Endothelial cell of umbilical vein (primary cell): ENCODE measurements around the gene PSAPL1. TPM values are rescaled to one million over a fixed set of nuclear protein-coding genes. Genes with fewer than 3 reads are reported as not detected.

Experiments
- BruUV-seq: library from RNA; stranded (reverse); fragments of 400-500 nt; replicated peaks from 2 replicates; lab custom pipeline; 2021; lab: Mats Ljungman, UMichigan
- CTCF ChIA-PET: fragments of 300-600, 350-600 bp; sonication (Branson Sonifier 250); formaldehyde crosslinking; loops from one replicate; lab custom pipeline; 2021; ENCODE audit warnings: antibody characterized with exemption, inconsistent platforms; lab: Charles Lee
- POLR2A ChIA-PET: fragments of 300-600, 350-600 bp; sonication (Branson Sonifier 250); formaldehyde crosslinking; loops from one replicate; lab custom pipeline; 2021; ENCODE audit warnings: antibody characterized with exemption, inconsistent platforms; lab: Charles Lee
- DNase-seq: peaks from one replicate; pipeline ENCODE4 v3.0.0-alpha.2; 2011; ENCODE audit warnings: low read depth, low spot score
- FAIRE-seq: peaks from 2 replicates; lab custom pipeline; 2011; peaks lifted over from hg19 to GRCh38; lab: Jason Lieb, UNC
- H2AFZ ChIP-seq: 2 replicates; pipeline ENCODE4 v1.6.0; 2012; ENCODE audit warnings: low read depth, low read length, control low read depth, inconsistent platforms
- H3K27ac ChIP-seq: 2 replicates; pipeline ENCODE4 v1.5.1; 2011; ENCODE audit warnings: low read depth, mild to moderate bottlenecking, control low read depth, low read length, moderate library complexity; ENCODE audit not compliant: insufficient read depth
- H3K27me3 ChIP-seq, 2 experiments: 2 replicates each; pipeline versions ENCODE4 v1.6.0 to v1.6.1; 2011; ENCODE audit warnings: low read length in 2 of 2, mixed read lengths in 1 of 2; ENCODE audit not compliant: control insufficient read depth in 2 of 2, insufficient read depth in 2 of 2
- H3K36me3 ChIP-seq, 2 experiments: 2 replicates in 1 of 2; 3 replicates in 1 of 2; pipeline ENCODE4 v1.5.1; 2011; ENCODE audit warnings: low read length in 2 of 2, mild to moderate bottlenecking in 1 of 2, moderate library complexity in 1 of 2; ENCODE audit not compliant: control insufficient read depth in 2 of 2, insufficient read depth in 2 of 2; ENCODE audit errors: extremely low read depth in 1 of 2
- H3K4me1 ChIP-seq: 3 replicates; pipeline ENCODE4 v1.5.1; 2011; ENCODE audit warnings: mild to moderate bottlenecking, low read length; ENCODE audit not compliant: control insufficient read depth, insufficient read depth; ENCODE audit errors: extremely low read depth
- H3K4me2 ChIP-seq: 2 replicates; pipeline ENCODE4 v1.6.1; 2011; ENCODE audit warnings: low read length, control low read depth, mixed read lengths; ENCODE audit not compliant: insufficient read depth
- H3K4me3 ChIP-seq, 3 experiments: fragments of 200-600 bp in 1 of 3; sonication (generic), shearing (Covaris generic) in 1 of 3; replicated peaks in 1 of 3; 2 replicates each; pipeline ENCODE4 v1.5.1; 2011 to 2016; ENCODE audit warnings: control low read depth in 3 of 3, low read length in 3 of 3, mild to moderate bottlenecking in 2 of 3, inconsistent platforms in 1 of 3, low read depth in 1 of 3, moderate library complexity in 1 of 3; ENCODE audit not compliant: insufficient read depth in 1 of 3
- H3K79me2 ChIP-seq: 2 replicates; pipeline ENCODE4 v1.6.0; 2012; ENCODE audit warnings: low read length, inconsistent platforms; ENCODE audit not compliant: control insufficient read depth, insufficient read depth
- H3K9ac ChIP-seq: replicated peaks from 2 replicates; pipeline ENCODE3; 2011; ENCODE audit warnings: low read length, control low read depth; ENCODE audit not compliant: insufficient read depth; ENCODE audit errors: extremely low read depth
- H3K9me1 ChIP-seq: replicated peaks from 3 replicates; pipeline ENCODE4 v1.6.0; 2011; ENCODE audit warnings: mild to moderate bottlenecking, low read length; ENCODE audit not compliant: control insufficient read depth, insufficient read depth; ENCODE audit errors: extremely low read depth
- H3K9me3 ChIP-seq: replicated peaks from 2 replicates; pipeline ENCODE4 v1.5.1; 2012; ENCODE audit warnings: low read length, inconsistent platforms; ENCODE audit not compliant: control insufficient read depth, insufficient read depth
- H4K20me1 ChIP-seq: replicated peaks from 2 replicates; pipeline ENCODE3; 2011; ENCODE audit warnings: mild to moderate bottlenecking, low read length; ENCODE audit not compliant: control insufficient read depth, insufficient read depth; ENCODE audit errors: extremely low read depth
- EZH2 ChIP-seq: IDR thresholded peaks from 2 replicates; pipeline ENCODE4 v1.6.1; 2012; ENCODE audit warnings: borderline replicate concordance, low read depth, mild to moderate bottlenecking, moderate library complexity, low read length, inconsistent platforms; ENCODE audit not compliant: severe bottlenecking
- FOS ChIP-seq: IDR thresholded peaks from 2 replicates; pipeline ENCODE4 v1.6.1; 2011; ENCODE audit warnings: mild to moderate bottlenecking, low read length, moderate library complexity, borderline replicate concordance; ENCODE audit not compliant: insufficient read depth
- GATA2 ChIP-seq: IDR thresholded peaks from 2 replicates; pipeline ENCODE4 v1.7.0; 2011; ENCODE audit warnings: low read depth, mild to moderate bottlenecking, moderate library complexity, mixed read lengths, low read length; ENCODE audit not compliant: insufficient read length, insufficient read depth
- JUN ChIP-seq: IDR thresholded peaks from 2 replicates; pipeline ENCODE4 v1.6.1; 2011; ENCODE audit warnings: borderline replicate concordance, low read depth; ENCODE audit not compliant: insufficient read length, insufficient read depth
- MAX ChIP-seq: IDR thresholded peaks from 2 replicates; pipeline ENCODE4 v1.6.1; 2011; ENCODE audit not compliant: insufficient read depth, insufficient read length
- MYC ChIP-seq: IDR thresholded peaks from one replicate; pipeline ENCODE4 v1.6.1; 2011; ENCODE audit warnings: mild to moderate bottlenecking, low read depth, low read length
- POLR2A ChIP-seq: IDR thresholded peaks from 2 replicates; pipeline ENCODE4 v1.6.1; 2012; ENCODE audit warnings: low read depth, mild to moderate bottlenecking, control low read depth, low read length
- POLR2AphosphoS5 ChIP-seq: IDR thresholded peaks from 2 replicates; pipeline ENCODE4 v1.6.1; 2012; ENCODE audit warnings: low read depth, mild to moderate bottlenecking, control low read depth, low read length, moderate library complexity; ENCODE audit not compliant: insufficient read depth
- dilution Hi-C: fragments of 300-500 bp; cut with MboI; formaldehyde crosslinking; loops from one replicate; pipeline ENCODE4 v1.15.0; 2019; ENCODE audit warnings: low sequenced_read_pairs; ENCODE audit not compliant: extremely low pct_ligation_motif_present
- intact Hi-C: fragments of 100-400 bp; cut with micrococcal nuclease; formaldehyde crosslinking; loops from one replicate; pipeline ENCODE4 v1.10.0; 2022
- polyA plus RNA-seq, 4 experiments: library from polyadenylated mRNA; depleted of rRNA in 3 of 4; stranded (reverse) in 3 of 4; unstranded in 1 of 4; fragments of >200 nt; gene quantifications; 2 replicates each; pipeline versions ENCODE4 v1.2.1 to v1.2.3, GENCODE V29; 2011 to 2012; ENCODE audit warnings: missing spikeins in 1 of 4
- total RNA-seq: library from RNA; stranded (reverse); gene quantifications from 2 replicates; pipeline ENCODE4 v1.2.3, GENCODE V29; 2021
- TF ChIP-seq, protein P1 (sequence below), 2 donors: IDR thresholded peaks; 1 replicate in 1 of 2; 2 replicates in 1 of 2; pipeline ENCODE4 v1.5.1; 2011; ENCODE audit warnings: low read length in 2 of 2, mild to moderate bottlenecking in 2 of 2, moderate library complexity in 2 of 2, control low read depth in 1 of 2, inconsistent platforms in 1 of 2, low read depth in 1 of 2; ENCODE audit not compliant: insufficient read depth in 1 of 2; ENCODE audit errors: extremely low read depth in 1 of 2

PSAPL1 gene
- total and polyA plus RNA-seq, 2 donors (not counting 3 experiments of a cell fraction or from before 2014, with no cell fraction given) = not detected

DNA sequence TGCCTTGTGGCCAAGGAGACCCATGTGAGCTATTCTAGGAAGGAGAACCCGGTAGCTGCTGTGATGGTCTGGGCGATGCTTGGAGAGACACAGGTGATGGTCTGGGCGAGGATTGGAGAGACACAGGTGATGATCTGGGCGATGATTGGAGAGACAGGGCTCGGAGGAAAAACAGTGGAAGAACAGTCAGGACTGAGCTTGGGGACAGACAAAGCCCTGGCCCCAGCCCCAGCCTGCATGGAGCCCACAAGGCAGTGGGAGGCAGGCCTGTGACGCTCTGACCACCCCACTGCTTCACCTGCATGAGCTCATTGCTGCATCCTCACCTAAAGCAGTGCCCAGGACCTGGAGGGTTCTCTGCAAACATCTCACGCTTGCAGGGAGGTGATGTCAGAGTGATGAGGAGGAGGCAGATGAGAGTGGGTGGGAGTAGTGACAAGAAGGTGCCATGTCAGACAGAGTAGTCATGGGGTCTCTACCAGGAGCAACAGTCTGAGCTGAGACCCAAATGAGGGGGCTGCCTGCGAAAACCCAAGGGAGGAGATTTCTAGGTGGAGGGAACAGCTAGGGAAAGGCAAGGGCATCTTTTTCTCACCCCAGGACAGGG, 35.9 kb upstream of the PSAPL1 start:
- TF ChIP-seq MAX (no peak), GATA2 (no peak), POLR2A (no peak), EZH2 (no peak), POLR2AphosphoS5 (no peak), JUN (no peak), MYC (no peak), FOS (no peak)
- TF ChIP-seq, protein P1, sequence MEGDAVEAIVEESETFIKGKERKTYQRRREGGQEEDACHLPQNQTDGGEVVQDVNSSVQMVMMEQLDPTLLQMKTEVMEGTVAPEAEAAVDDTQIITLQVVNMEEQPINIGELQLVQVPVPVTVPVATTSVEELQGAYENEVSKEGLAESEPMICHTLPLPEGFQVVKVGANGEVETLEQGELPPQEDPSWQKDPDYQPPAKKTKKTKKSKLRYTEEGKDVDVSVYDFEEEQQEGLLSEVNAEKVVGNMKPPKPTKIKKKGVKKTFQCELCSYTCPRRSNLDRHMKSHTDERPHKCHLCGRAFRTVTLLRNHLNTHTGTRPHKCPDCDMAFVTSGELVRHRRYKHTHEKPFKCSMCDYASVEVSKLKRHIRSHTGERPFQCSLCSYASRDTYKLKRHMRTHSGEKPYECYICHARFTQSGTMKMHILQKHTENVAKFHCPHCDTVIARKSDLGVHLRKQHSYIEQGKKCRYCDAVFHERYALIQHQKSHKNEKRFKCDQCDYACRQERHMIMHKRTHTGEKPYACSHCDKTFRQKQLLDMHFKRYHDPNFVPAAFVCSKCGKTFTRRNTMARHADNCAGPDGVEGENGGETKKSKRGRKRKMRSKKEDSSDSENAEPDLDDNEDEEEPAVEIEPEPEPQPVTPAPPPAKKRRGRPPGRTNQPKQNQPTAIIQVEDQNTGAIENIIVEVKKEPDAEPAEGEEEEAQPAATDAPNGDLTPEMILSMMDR (IDR thresholded peaks at IDR 0.05; ENCODE audit: extremely low read depth in 1 of 2, insufficient read depth in 1 of 2, low read depth in 1 of 2, low read length in 2 of 2) = no peak
- BruUV-seq = no TSS peak
- Histone ChIP-seq H3K36me3 (no peaks in the 10 kb centered on the region), H2AFZ (no peak overlapping the region), H3K9me1 (no peaks in the 10 kb centered on the region), H4K20me1 (no peaks in the 10 kb centered on the region), H3K9ac (no peak overlapping the region), H3K27me3 (no peaks in the 10 kb centered on the region), H3K79me2 (no peaks in the 10 kb centered on the region), H3K4me2 (no peak overlapping the region), H3K4me3 (no peak overlapping the region), H3K9me3 (no peaks in the 10 kb centered on the region), H3K4me1 (no peaks in the 10 kb centered on the region), H3K27ac (no peak overlapping the region)
- ChIA-PET POLR2A (no interaction called here), CTCF (interaction anchor here (1.5 kb wide), 1 partner anchor 13 kb away, joined by 3 read pairs; no protein-coding TSS in a partner anchor)
- dilution Hi-C loops (no loop called here), intact Hi-C loops (no loop called here)
- DNase-seq (no peak), FAIRE-seq (no peak)
